T-helper 1 cell treated with Interleukin-12 subunit alpha and Interleukin-12 subunit beta and Interleukin-4 antibody, amounts not matched to agents 30 ng/mL and 1 ng/mL, for 36 hours (primary cell): Measurements from ENCODE around the gene HPF1. TPM values are rescaled to one million over a fixed set of nuclear protein-coding genes. Genes with fewer than 3 reads are reported as not detected.
"Not testable (repeated sequence)": the region's sequence is repeated elsewhere in the genome, so short reads cannot be mapped to it uniquely, and the experiment has no call there.

Experiments used
- intact Hi-C: fragments of 100-400 bp; cut with micrococcal nuclease; formaldehyde crosslinking; loops from one replicate; pipeline ENCODE4 v1.15.1; 2024
- total RNA-seq: library from RNA; stranded (reverse); gene quantifications from 2 replicates; pipeline ENCODE4 v1.2.3, GENCODE V29; 2022

The HPF1 gene
- 22.4 and 26.0 TPM in 2 replicates for total RNA-seq

DNA sequence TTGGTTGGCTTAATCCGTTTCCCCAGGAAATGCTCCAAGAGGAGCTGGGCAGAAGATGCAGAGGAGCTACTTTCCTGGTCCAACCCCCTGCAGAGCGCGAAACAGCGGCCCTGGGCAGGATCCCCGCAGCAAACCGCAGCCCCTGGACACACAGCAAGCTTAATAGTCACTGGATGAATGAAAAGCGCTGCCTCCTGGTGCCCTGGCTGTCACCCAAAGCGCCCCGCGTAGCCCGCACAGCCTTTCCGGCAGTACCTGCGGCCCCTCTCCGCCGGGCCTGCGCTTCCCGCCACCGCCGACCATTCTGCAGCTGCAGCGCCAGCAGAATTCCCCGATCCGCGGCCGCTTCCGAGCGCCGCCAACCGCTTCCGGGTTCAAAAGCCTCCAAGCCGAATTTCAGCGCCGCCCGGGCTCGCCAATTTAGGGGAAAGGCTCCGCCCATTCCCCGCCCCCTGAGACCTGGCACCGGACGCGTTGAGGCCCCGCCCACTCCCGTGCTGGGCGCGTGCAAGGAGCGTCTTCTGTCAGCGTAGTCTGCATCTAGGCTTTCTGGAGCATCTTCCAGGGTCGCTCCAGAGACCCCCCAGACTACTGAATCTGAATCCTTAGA lies at the start of gene HPF1:
TSS of gene HPF1 (minus strand) at position 370 of the 610 bp plus-strand sequence. CDS start at position 303, 67 bp downstream.
- intact Hi-C loops: loop anchor here (1.0 to 10.0 kb wide), 10 partner anchors 14 to 1439 kb away; partner anchors contain the start of genes CBR4, DDX60, DDX60L and MFAP3L

GRCh38 chr4:169806770-169807169 lies 49.0 kb upstream of the HPF1 start:
- intact Hi-C loops: not testable (repeated sequence)

DNA sequence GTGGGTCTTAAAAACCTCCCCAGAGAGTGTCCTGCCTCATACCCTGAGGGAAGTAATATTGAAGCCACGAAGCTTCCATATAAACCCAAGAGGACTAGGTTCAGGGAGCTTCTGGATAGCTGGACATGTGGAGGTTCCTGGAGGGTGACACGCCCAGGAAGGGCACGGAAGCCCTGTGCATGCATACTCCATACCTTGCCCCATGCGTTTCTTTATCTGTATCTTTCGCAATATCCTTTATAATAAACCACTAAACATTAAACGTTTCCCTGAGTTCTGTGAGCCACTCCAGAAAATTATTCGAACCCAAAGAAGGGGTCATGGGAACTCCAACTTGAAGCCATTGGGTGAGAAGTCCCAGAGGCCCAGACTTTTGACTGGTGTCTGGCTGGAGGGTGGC lies 45.7 kb upstream of the HPF1 start:
- intact Hi-C loops: no loop called here

- intact Hi-C loops: no loop called here
These were observed 45.1 kb upstream of the HPF1 start for GRCh38 chr4:169802873-169803272.

GRCh38 chr4:169800541-169800940 lies 42.8 kb upstream of the HPF1 start:
- intact Hi-C loops: no loop called here

- intact Hi-C loops: no loop called here
These were observed 41.5 kb upstream of the HPF1 start for GRCh38 chr4:169799260-169799659.

DNA sequence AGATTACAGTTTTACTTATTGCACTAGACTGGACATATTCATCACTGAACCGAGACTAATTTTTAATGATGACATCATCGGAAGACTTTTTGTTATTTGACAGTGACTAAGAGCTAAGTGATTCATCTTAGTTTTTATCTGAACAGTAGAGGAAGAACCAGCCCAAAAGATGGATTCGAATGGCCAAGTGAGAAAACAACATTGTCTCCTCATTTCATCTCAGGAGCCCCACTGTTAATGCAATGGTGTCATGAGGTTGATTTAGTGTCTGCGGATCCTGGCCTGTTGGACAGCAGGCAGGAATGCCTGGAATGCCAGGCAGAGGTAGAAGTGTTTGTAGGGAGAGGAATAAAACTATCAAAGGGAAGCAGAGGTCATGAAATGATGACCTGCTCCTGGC lies 37.8 kb upstream of the HPF1 start:
- intact Hi-C loops: no loop called here

DNA sequence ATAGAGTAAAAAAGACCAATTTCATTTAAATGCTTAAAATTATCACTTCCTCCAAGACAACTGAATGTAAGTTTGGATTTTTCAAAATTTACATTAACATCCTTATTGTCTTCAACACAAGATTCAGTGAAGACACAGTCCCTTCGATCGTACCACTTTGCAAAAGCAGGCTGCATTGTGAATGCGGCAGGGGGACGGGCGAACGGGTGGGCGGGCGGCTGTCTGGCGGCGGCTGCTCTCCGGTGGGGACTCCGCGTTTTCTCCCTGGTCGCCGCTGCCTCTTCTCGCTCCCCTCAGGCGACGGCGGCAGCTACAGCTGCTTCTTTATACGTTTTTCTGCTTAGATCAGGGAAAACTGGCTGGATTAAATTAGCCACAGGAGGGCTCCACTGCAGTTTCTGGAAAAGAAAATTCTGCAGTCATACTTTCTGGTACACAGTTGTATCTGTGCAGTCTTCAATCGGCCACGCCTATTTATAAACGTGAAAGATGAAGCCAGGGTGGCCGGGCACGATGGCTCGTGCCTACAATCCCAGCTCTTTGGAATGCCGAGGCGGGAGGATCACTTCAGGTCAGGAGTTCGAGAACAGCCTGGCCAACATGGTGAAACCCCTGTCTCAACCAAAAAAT lies 33.9 kb upstream of the HPF1 start:
- intact Hi-C loops: no loop called here

DNA sequence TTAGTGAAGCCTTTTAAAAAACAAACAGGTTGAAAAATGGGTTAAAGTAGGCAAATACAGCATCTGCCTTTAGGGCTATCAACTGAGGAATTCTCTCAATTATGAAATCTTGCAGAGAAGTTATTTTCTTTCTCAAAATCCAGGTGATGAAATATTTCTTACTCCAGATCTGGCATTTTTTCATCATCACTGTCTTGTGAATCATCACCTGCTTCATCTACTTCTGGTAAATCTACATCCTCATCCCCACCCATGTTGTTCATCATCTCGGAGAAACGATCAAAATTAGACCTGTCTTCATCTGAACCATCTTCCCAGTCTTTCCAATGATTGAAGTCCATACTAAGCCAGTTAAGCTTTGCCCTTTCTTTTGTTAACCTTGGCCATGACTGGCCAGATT lies 33.3 kb upstream of the HPF1 start:
- intact Hi-C loops: no loop called here

- intact Hi-C loops: no loop called here
These were observed 17.0 kb upstream of the HPF1 start for GRCh38 chr4:169774466-169775445.

DNA sequence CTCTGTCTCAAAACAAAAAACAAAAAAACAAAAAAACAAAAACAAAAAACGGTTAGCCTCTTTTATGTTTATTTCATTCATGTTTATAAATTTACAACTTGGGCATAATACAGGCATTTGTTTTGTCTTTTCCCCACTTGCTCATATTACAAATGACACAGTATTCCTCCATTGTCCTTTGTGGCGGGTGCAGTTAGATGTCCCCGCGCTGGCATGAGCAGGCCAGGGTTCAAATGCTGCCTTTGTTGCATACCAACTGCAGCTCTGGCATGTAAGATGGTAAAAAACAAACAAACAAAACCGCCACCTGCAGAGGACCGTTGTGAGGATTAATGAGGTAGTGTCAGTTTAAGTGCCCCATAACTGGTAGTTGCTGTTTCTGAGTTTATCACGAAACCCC lies 16.1 kb upstream of the HPF1 start:
- intact Hi-C loops: no loop called here

DNA sequence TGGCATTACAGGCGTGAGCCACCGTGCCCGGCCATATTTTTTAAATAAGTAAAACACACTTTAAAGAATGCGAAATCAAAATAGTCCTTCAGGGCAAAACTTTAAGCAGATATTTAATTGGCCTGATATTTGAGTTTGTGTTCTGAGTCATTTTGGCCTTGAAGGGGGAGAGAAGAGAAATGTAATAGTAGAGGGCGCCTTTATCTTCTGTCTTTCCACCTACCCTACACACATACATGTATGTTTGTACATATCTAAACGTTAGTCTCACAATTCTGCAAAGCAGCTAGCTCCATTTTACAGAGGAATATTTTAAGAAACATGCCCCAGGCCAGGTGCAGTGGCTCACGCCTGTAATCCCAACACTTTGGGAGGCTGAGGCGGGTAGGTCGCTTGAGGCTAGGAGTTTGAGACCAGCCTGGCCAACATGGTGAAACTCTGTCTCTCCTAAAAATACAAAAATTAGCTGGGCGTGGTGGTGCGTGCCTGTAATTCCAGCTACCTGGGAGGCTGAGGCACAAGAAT lies 13.9 kb upstream of the HPF1 start:
- intact Hi-C loops: loop anchor here (1.0 kb wide), 1 partner anchor 13 kb away; no protein-coding TSS in a partner anchor

- intact Hi-C loops: no loop called here
These were observed 12.7 kb upstream of the HPF1 start for GRCh38 chr4:169770416-169770815.

DNA sequence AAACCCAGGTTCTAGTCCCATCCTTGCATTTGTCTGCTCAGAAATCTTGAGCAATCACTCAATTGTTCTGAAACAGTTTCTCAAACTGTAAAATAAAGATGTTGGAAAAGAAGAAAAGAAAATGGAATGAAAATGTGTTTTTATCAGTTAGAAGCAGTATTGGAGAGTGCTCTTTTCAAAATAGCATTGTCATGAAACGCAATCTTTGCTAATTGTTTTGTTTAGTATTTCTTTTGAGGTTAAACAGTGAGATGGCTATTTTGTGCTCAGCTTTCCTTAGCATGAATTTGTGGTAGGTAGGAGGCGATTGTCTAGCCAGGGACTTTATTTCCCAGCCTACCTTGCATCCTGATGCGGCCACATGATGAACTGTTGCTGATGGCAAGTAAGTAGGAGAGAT lies 10.6 kb upstream of the HPF1 start:
- intact Hi-C loops: no loop called here

GRCh38 chr4:169766741-169767140 lies 9.0 kb upstream of the HPF1 start:
- intact Hi-C loops: no loop called here

GRCh38 chr4:169765835-169766234 lies 8.1 kb upstream of the HPF1 start:
- intact Hi-C loops: no loop called here

DNA sequence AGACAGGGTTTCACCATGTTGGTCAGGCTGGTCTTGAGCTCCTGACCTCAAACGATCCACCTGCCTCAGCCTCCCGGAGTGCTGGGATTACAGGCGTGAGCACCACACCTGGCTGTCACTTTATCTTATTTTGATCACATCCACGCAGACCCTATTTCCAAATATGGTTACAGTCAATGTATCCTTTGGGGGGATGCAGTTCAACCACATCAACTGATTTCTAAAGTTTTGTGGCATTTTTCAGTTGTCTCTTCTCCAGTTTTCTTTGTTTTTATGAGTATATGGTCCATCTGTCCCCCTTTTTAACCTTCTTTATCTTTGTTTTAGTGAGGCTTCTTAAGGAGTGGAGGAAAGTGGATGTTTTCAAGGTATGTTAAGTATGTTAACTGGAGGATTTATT lies 4.1 kb upstream of the HPF1 start:
- intact Hi-C loops: no loop called here

DNA sequence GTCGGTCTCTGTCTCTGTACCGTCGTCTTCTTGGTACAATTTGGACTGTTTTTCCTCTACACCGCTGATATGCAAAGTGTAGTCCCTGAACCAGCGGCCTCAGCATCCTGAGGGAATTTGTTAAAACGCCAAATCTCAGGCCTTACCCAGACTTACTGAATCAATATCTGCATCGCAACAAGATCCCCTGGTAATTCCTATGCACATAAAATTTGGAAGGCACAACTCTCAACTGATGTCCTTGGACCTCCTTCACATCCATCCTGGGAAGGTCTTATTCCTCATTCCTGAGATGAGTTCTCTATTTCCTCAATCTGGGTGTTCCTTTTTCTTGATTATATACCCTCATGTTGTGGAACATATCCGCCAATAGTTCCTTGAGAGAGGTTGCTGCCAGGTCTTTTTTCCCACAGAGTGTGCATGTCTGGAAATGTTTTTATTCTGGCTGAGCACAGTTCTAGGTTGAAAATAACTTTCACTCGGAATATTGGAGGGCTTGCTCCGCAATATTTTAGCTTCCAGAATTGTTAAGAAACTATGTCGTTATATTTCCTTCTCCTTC lies 738 bp upstream of the HPF1 start:
- intact Hi-C loops: loop anchor here (1.0 to 10.0 kb wide), 6 partner anchors 13 to 1274 kb away; partner anchors contain the start of genes CBR4, DDX60L and MFAP3L

DNA sequence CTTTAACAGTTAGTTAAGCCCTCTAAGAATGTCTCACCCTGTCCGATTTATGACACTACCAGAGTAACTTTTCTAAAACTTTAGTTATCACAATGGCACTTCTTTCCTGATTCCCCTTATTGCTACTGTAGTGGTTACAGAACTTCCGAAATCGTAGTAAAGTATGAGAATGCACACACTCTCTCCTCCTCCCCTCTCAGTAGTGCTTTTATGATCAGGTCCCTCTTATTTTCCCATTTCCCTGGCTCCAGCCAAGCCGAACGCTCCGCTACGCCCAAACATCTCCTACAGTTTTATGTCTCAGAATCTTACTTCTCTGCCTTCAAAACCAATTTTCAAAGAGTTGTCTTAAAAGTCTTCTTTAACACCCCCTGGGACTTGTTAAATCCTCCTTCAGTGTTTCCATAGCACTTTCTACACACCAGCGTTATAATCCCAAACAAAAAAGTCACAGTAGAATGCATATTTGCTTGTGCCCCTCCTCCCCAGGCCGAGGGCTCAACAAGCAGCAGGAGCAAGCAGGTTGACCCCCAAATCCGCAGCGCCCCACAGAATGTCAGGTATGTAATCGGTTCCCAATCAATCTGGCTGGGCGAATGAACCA lies 671 bp downstream of the HPF1 start:
- intact Hi-C loops: loop anchor here (1.0 to 10.0 kb wide), 7 partner anchors 10 to 1438 kb away; partner anchors contain the start of genes DDX60, DDX60L and NEK1

GRCh38 chr4:169745291-169745690 lies 12.5 kb downstream of the HPF1 start:
- intact Hi-C loops: no loop called here

DNA sequence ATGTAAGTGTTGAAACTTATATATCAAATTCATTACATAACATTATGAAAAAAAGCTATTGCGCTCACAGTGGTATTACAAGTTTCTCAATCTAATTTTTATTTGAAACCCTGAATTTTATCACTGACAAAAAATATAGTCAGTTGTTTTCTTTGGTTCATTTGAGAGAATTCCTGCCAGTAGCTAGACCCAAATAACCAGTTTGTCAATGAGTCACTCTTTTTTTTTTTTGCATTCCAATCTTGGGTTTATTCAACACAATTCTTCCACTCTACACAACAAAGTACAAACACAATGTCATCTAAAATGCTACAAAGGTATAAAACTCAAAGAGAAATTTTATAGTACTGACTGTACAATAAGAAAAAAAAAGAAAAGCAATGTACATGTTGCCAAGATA lies 13.1 kb downstream of the HPF1 start:
- intact Hi-C loops: no loop called here
